ENCODE data around the gene RAD23A. TPM values are rescaled to one million over a fixed set of nuclear protein-coding genes. Genes with fewer than 3 reads are reported as not detected.

RAD23A gene
- total and polyA plus RNA-seq, 9 of the 15 experiments (the other 6 are each of a cell fraction or from before 2014, with no cell fraction given): 9.5 to 181 (median 101) TPM

GRCh38 chr19:12939975-12940423, 5.7 kb upstream of the RAD23A start:
- 53% methylated on average over 10 of the region's 10 CpGs for WGBS (ENCODE audit: insufficient coverage, low coverage, missing lambda C conversion rate)
- CTCF ChIA-PET (ENCODE audit: low intra/inter-chr PET ratio): no interaction called here
- TF ChIP-seq FOXK1 (CRISPR knock-in tag; IDR thresholded peaks at IDR 0.05; ENCODE audit: borderline replicate concordance) (0 out of 2 replicates have a peak, but pooled peaks have one; percentile 37), SIRT6 (IDR thresholded peaks at IDR 0.05; ENCODE audit: low read depth, low read length) (peak; percentile 48), STAT5A (IDR thresholded peaks at IDR 0.05; ENCODE audit: borderline replicate concordance, low read length) (no peak), ZNF133 (CRISPR knock-in tag; IDR thresholded peaks at IDR 0.05) (no peak), CEBPG (CRISPR knock-in tag; IDR thresholded peaks at IDR 0.05) (no peak), CEBPG (tag; conservative IDR thresholded peaks at IDR 0.05 in 1 of 2, IDR thresholded peaks at IDR 0.05 in 1 of 2) (no peak), NFYB (IDR thresholded peaks at IDR 0.05; ENCODE audit: extremely low read depth, insufficient read length) (no peak), POLR2AphosphoS2 (IDR thresholded peaks at IDR 0.05; ENCODE audit: low read length) (0 out of 2 replicates have a peak, but pooled peaks have one; percentile 3)
- TF ChIP-seq, protein P1, sequence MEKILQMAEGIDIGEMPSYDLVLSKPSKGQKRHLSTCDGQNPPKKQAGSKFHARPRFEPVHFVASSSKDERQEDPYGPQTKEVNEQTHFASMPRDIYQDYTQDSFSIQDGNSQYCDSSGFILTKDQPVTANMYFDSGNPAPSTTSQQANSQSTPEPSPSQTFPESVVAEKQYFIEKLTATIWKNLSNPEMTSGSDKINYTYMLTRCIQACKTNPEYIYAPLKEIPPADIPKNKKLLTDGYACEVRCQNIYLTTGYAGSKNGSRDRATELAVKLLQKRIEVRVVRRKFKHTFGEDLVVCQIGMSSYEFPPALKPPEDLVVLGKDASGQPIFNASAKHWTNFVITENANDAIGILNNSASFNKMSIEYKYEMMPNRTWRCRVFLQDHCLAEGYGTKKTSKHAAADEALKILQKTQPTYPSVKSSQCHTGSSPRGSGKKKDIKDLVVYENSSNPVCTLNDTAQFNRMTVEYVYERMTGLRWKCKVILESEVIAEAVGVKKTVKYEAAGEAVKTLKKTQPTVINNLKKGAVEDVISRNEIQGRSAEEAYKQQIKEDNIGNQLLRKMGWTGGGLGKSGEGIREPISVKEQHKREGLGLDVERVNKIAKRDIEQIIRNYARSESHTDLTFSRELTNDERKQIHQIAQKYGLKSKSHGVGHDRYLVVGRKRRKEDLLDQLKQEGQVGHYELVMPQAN (IDR thresholded peaks at IDR 0.05; ENCODE audit: borderline replicate concordance): no peak
- TF ChIP-seq, protein P2, sequence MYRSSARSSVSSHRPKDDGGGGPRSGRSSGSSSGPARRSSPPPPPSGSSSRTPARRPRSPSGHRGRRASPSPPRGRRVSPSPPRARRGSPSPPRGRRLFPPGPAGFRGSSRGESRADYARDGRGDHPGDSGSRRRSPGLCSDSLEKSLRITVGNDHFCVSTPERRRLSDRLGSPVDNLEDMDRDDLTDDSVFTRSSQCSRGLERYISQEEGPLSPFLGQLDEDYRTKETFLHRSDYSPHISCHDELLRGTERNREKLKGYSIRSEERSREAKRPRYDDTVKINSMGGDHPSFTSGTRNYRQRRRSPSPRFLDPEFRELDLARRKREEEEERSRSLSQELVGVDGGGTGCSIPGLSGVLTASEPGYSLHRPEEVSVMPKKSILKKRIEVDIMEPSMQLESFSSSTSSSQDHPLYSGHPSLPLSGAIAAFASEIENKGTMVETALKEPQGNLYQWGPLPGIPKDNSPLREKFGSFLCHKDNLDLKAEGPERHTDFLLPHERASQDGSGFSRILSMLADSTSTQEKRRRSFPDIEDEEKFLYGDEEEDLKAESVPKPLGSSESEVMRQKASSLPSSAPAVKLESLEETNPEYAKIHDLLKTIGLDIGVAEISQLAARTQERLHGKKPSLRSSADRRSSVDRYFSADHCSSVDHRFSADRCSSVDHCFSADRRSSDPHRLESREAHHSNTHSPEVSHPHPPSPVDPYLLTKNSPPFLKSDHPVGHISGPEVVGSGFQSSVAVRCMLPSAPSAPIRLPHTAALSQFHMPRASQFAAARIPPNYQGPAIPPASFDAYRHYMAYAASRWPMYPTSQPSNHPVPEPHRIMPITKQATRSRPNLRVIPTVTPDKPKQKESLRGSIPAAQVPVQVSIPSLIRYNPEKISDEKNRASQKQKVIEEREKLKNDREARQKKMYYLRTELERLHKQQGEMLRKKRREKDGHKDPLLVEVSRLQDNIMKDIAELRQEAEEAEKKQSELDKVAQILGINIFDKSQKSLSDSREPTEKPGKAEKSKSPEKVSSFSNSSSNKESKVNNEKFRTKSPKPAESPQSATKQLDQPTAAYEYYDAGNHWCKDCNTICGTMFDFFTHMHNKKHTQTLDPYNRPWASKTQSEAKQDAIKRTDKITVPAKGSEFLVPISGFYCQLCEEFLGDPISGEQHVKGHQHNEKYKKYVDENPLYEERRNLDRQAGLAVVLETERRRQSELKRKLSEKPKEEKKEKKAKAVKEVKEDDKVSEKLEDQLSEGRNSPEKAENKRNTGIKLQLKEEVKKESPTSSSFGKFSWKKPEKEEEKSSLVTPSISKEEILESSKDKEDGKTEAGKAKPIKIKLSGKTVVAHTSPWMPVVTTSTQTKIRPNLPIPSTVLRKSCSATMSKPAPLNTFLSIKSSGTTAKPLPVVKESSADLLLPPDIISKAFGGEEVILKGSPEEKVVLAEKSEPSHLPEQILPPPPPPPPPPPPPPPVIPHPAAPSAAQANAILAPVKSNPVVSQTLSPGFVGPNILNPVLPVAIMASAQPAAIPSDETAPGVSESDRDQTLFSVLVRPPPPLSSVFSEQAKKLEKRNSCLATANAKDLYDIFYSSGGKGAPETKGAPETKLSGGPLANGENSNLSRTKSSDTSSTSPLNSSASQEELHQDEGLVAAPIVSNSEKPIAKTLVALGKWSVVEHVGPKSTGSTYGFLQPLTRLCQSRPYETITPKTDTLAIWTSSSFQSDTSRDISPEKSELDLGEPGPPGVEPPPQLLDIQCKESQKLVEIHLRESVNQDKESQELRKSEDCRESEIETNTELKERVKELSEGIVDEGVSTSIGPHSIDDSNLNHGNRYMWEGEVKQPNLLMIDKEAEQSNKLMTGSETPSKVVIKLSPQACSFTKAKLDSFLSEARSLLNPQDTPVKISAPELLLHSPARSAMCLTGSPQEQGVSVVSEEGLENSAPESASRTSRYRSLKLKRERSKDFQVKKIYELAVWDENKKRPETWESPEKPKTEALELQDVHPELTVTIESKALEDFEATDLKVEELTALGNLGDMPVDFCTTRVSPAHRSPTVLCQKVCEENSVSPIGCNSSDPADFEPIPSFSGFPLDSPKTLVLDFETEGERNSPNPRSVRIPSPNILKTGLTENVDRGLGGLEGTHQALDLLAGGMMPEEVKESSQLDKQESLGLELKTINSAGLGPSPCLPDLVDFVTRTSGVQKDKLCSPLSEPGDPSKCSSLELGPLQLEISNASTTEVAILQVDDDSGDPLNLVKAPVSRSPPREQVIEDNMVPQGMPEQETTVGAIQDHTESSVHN (IDR thresholded peaks at IDR 0.05; ENCODE audit: borderline replicate concordance in 1 of 2, low read depth in 1 of 2): no peak

More at GRCh38 chr19:12939975-12940423, 5.7 kb upstream of the RAD23A start:
- Histone ChIP-seq H2AFZ (ENCODE audit: low read depth, low read length) (no peak overlapping the region), H3K36me3 (ENCODE audit: control insufficient read depth, insufficient read depth, low read length) (peaks cover 60% of the 10 kb centered on the region), H3K27me3 (ENCODE audit: control insufficient read depth in 2 of 2, insufficient read depth in 2 of 2, low read length in 2 of 2) (no peaks in the 10 kb centered on the region), H3K27ac (ENCODE audit: extremely low read depth, low read depth, low read length) (peak overlapping the region; percentile 60), H3K4me1 (replicated peaks in 1 of 2; ENCODE audit: control insufficient read depth in 2 of 2, insufficient read depth in 2 of 2, low read length in 2 of 2) (peaks cover 29 to 44% of the 10 kb centered on the region in 2 experiments), H3K4me3 (peak overlapping the region; percentile 90), H3K9me1 (ENCODE audit: control insufficient read depth, insufficient read depth, low read length) (peaks cover 8% of the 10 kb centered on the region), H3K9ac (ENCODE audit: insufficient read depth in 1 of 2, low read depth in 2 of 2, low read length in 2 of 2) (peak overlapping the region; percentile 83 to 99), H3K4me2 (ENCODE audit: insufficient read depth, low read length) (peak overlapping the region; percentile 98), H4K20me1 (replicated peaks; ENCODE audit: control insufficient read depth, insufficient read depth, low read length) (peaks cover 31% of the 10 kb centered on the region), H3K9me3 (replicated peaks; ENCODE audit: control insufficient read depth, insufficient read depth, low read depth, low read length) (no peaks in the 10 kb centered on the region), H3K79me2 (ENCODE audit: control insufficient read depth, insufficient read depth, low read length) (peaks cover 51% of the 10 kb centered on the region)
- no peak for FAIRE-seq
- DNase-seq (ENCODE audit: extremely low read depth in 1 of 4, low spot score in 3 of 4): peak in 1 of 4 experiments; percentile 13
- no peak for ATAC-seq
- intact Hi-C loops (cut with micrococcal nuclease) (loop anchor here (5.0 kb wide), 1 partner anchor 53 kb away; the partner anchor contains the start of gene KLF1), in situ Hi-C loops (cut with MboI) (no loop called here)
- no TSS peak for BruUV-seq (replicated peaks)
- POLR2A ChIA-PET: interaction anchor here (0.9 to 1.7 kb wide), 3 partner anchors 8 to 163 kb away, joined by 3 to 5 read pairs (median 5); no protein-coding TSS in a partner anchor

Data from K562 (cell line).